Heart right ventricle (tissue), 16 donors: ENCODE data around the gene KLHL22. TPM values are rescaled to one million over a fixed set of nuclear protein-coding genes. Genes with fewer than 3 reads are reported as not detected.

ENCODE experiments used
- ATAC-seq, 8 donors: fragments of 200-7000 bp; cut with Tn5 transposase; one replicate each; pipeline ENCODE4 v1.9.1; 2020; ENCODE audit warnings: mild to moderate bottlenecking in 8 of 8, moderate library complexity in 8 of 8, moderate number of reproducible peaks in 1 of 8
- DNase-seq, 2 donors: peaks; one replicate each; pipeline ENCODE4 v3.0.0-alpha.2; 2020
- H3K27ac ChIP-seq, 10 donors: fragments of 200-600 bp; sonication (generic) in 2 of 10; one replicate each; pipeline versions ENCODE4 v1.5.0 to v1.8.0; 2020 to 2022; ENCODE audit warnings: mild to moderate bottlenecking in 3 of 10
- H3K27me3 ChIP-seq, 7 donors: fragments of 200-600 bp; one replicate each; pipeline ENCODE4 v1.8.0; 2021 to 2022; ENCODE audit warnings: mild to moderate bottlenecking in 2 of 7
- H3K36me3 ChIP-seq, 9 donors: fragments of 200-600 bp; sonication (generic) in 1 of 9; one replicate each; pipeline versions ENCODE4 v1.5.0 to v1.8.0; 2020 to 2022; ENCODE audit warnings: mild to moderate bottlenecking in 2 of 9
- H3K4me1 ChIP-seq, 9 donors: fragments of 200-600 bp; sonication (generic) in 1 of 9; one replicate each; pipeline versions ENCODE4 v1.5.0 to v1.8.0; 2020 to 2022; ENCODE audit warnings: mild to moderate bottlenecking in 4 of 9
- H3K4me3 ChIP-seq, 10 donors: fragments of 200-600 bp; sonication (generic) in 2 of 10; one replicate each; pipeline versions ENCODE4 v1.5.0 to v1.8.0; 2020 to 2022; ENCODE audit warnings: mild to moderate bottlenecking in 7 of 10, moderate library complexity in 2 of 10
- H3K9me3 ChIP-seq, 11 donors: fragments of 200-600 bp in 10 of 11; sonication (generic) in 2 of 11; one replicate each; pipeline versions ENCODE4 v1.5.0 to v1.8.0; 2013 to 2022; ENCODE audit warnings: mild to moderate bottlenecking in 2 of 11, control low read depth in 1 of 11, moderate library complexity in 1 of 11
- CTCF ChIP-seq, 9 donors: fragments of 200-600 bp; sonication (generic) in 2 of 9; IDR thresholded peaks; one replicate each; pipeline versions ENCODE4 v1.5.0 to v1.8.0; 2021 to 2022; ENCODE audit warnings: antibody characterized with exemption in 9 of 9, mild to moderate bottlenecking in 5 of 9, moderate library complexity in 1 of 9
- WGBS, 2 donors: extraction: QIAGEN DNeasy Blood & Tissue Kit; methylation state at CpG; one replicate each; pipeline ENCODE4 v1.1.7; 2013; ENCODE audit warnings: inconsistent platforms in 1 of 2; 5-methylcytosine and 5-hydroxymethylcytosine counted together
- intact Hi-C, 10 donors: fragments of 100-400 bp; cut with DNase I; formaldehyde crosslinking; loops; one replicate each; pipeline versions ENCODE4 v1.11.1 to v1.14.2; 2022
- polyA plus RNA-seq, 2 donors: library from polyadenylated mRNA; stranded (reverse); fragments of 200-250 nt; gene quantifications; one replicate each; pipeline ENCODE4 v1.2.3, GENCODE V29; 2013
- total RNA-seq, 10 donors: library from RNA; stranded (reverse); fragmentation: NEBNext Ultra II Directional in 3 of 10; extraction: Animal tissue kit (Norgen Biotek cat#: 25700) in 3 of 10; gene quantifications; one replicate each; pipeline versions ENCODE4 v1.2.1 to v1.2.4, GENCODE V29; 2021 to 2023
- donor health status: Arrhythmogenic right ventricular cardiomyopathy.
- donor health status: ischemic (EF 13 %, LVEDD 7.1; RV severe dilation, severe dysfunction).
- donor health status: healthy with polysubstance abuse.
- donor health status: DM: no; HTN: yes; CAD: no.
- donor health status: DM: no; HTN: no; CAD: no.
- donor health status: ischemic (EF 25% LVEDD 6.9; RV normal size, moderate dysfunction).
- donor health status: ischemic (EF 25% LVEDD 5.7; RV mildly dilated, moderate dysfunction).
- donor health status: healthy.
- donor health status: DM: yes; HTN: yes; CAD: no.
- donor health status: Ischemic cardiomyopathy.
- donor health status: ischemic (EF 35%, LVEDD 5.7; RV mildly dilated, moderate dysfunction).
- donor health status: nonischemic (EF 11% LVEDD 7.7; RV severe dilation, severe dysfunction).
- donor health status: DM: yes; HTN: yes; CAD: no.
- donor health status: PGD.
- donor health status: ischemic (EF 29% LVEDD 5.4; RV normal size, mild dysfunction).
- donor health status: nonischemic (EF 23%, LVEDD 6.1; RV moderate dilation, normal function).

KLHL22 gene
- total and polyA plus RNA-seq, 12 donors: 11.3 to 29.3 (median 17.3) TPM

GRCh38 chr22:20449819-20450550 is 45.6 kb downstream of the KLHL22 start:
- TF ChIP-seq CTCF (IDR thresholded peaks at IDR 0.05): no peak
- peaks cover 0 to 65% (median 10%) of the 10 kb centered on the region in 9 donors for H3K36me3 ChIP-seq
- H3K4me1 ChIP-seq: peaks cover 0 to 5% (median 0%) of the 10 kb centered on the region in 9 donors
- intact Hi-C loops: no loop called here
- DNase-seq (no peak), ATAC-seq (no peak)
- H3K9me3 ChIP-seq: no peaks in the 10 kb centered on the region
- WGBS, 2 donors: 96% methylated on average over 19 of the region's 19 CpGs
- H3K27me3 ChIP-seq: no peaks in the 10 kb centered on the region
- no peak overlapping the region for H3K4me3 ChIP-seq
- no peak overlapping the region for H3K27ac ChIP-seq

GRCh38 chr22:20448630-20449029 is 47.0 kb downstream of the KLHL22 start:
- DNase-seq: no peak

GRCh38 chr22:20446383-20446970 is 49.1 kb downstream of the KLHL22 start:
- H3K4me3 ChIP-seq: no peak overlapping the region
- no peak for TF ChIP-seq CTCF (IDR thresholded peaks at IDR 0.05)
- H3K4me1 ChIP-seq: peaks cover 0 to 12% (median 0%) of the 10 kb centered on the region in 9 donors
- H3K36me3 ChIP-seq: peaks cover 0 to 68% (median 10%) of the 10 kb centered on the region in 9 donors
- H3K9me3 ChIP-seq: no peaks in the 10 kb centered on the region
- H3K27me3 ChIP-seq: no peaks in the 10 kb centered on the region
- DNase-seq (no peak), ATAC-seq (no peak)
- 93 to 95% methylated on average over 21 of the region's 21 CpGs for WGBS, 2 donors
- no peak overlapping the region for H3K27ac ChIP-seq
- intact Hi-C loops: no loop called here

More at GRCh38 chr22:20448630-20449029, 47.0 kb downstream of the KLHL22 start:
- no peak for TF ChIP-seq CTCF (IDR thresholded peaks at IDR 0.05)
- no peaks in the 10 kb centered on the region for H3K4me1 ChIP-seq
- no peak overlapping the region for H3K4me3 ChIP-seq
- no peaks in the 10 kb centered on the region for H3K27me3 ChIP-seq
- no peak overlapping the region for H3K27ac ChIP-seq
- WGBS, 2 donors: 93 to 95% methylated on average over 5 of the region's 5 CpGs
- no peaks in the 10 kb centered on the region for H3K9me3 ChIP-seq
- H3K36me3 ChIP-seq: peaks cover 0 to 65% (median 10%) of the 10 kb centered on the region in 9 donors
- ATAC-seq: no peak
- intact Hi-C loops: no loop called here

GRCh38 chr22:20444325-20444724 is 51.3 kb downstream of the KLHL22 start:
- DNase-seq (no peak), ATAC-seq (no peak)
- Histone ChIP-seq H3K27me3 (peaks cover 0 to 1% (median 0%) of the 10 kb centered on the region in 7 donors), H3K9me3 (no peaks in the 10 kb centered on the region), H3K27ac (no peak overlapping the region), H3K4me3 (no peak overlapping the region), H3K4me1 (peaks cover 0 to 15% (median 0%) of the 10 kb centered on the region in 9 donors), H3K36me3 (peaks cover 0 to 51% (median 10%) of the 10 kb centered on the region in 9 donors)
- intact Hi-C loops: no loop called here
- WGBS, 2 donors: 95 to 97% methylated on average over 4 of the region's 4 CpGs
- TF ChIP-seq CTCF (IDR thresholded peaks at IDR 0.05): no peak
